Coronary artery (tissue), 2 donors: Measurements from ENCODE around the gene ZNF497.
A peak's percentile ranks its signal among the peaks of the same experiment; 100 is the strongest.

ENCODE experiments used
- DNase-seq: peaks from one replicate; pipeline ENCODE4 v3.0.0-alpha.2; 2017; ENCODE audit warnings: low spot score
- H3K27ac ChIP-seq, 2 donors: fragments of 200-600 bp; sonication (generic); one replicate each; pipeline ENCODE4 v1.5.1; 2016 to 2019
- H3K4me3 ChIP-seq: fragments of 200-600 bp; sonication (generic); 2 replicates; pipeline ENCODE4 v1.5.1; 2016; ENCODE audit warnings: mild to moderate bottlenecking, moderate library complexity
- TF ChIP-seq, protein P1 (sequence below): fragments of 200-600 bp; sonication (generic); IDR thresholded peaks from one replicate; pipeline ENCODE4 v1.5.1; 2019; ENCODE audit warnings: antibody characterized with exemption

Gene ZNF497

DNA sequence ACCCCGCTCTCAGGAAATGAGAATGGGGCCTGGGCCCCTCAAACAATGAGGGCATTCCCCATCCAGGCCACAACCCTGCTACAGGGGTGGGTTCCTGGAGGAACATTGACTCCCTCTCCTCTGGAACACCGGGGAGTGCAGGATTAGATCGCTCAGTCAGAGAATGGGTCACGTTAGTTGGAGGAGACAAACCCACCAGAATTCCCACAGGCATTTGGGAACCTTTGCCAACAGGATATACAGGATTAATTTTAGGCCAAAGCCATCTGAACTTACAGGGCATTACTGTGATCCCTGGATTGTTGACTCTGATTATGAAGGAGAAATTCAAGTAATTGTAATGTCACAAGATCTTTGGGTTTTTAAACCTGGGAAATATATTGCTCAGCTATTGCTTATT is 54.8 kb downstream of the ZNF497 start:
- TF ChIP-seq, protein P1, sequence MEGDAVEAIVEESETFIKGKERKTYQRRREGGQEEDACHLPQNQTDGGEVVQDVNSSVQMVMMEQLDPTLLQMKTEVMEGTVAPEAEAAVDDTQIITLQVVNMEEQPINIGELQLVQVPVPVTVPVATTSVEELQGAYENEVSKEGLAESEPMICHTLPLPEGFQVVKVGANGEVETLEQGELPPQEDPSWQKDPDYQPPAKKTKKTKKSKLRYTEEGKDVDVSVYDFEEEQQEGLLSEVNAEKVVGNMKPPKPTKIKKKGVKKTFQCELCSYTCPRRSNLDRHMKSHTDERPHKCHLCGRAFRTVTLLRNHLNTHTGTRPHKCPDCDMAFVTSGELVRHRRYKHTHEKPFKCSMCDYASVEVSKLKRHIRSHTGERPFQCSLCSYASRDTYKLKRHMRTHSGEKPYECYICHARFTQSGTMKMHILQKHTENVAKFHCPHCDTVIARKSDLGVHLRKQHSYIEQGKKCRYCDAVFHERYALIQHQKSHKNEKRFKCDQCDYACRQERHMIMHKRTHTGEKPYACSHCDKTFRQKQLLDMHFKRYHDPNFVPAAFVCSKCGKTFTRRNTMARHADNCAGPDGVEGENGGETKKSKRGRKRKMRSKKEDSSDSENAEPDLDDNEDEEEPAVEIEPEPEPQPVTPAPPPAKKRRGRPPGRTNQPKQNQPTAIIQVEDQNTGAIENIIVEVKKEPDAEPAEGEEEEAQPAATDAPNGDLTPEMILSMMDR: no peak
- Histone ChIP-seq H3K27ac (no peak overlapping the region), H3K4me3 (no peak overlapping the region)
- DNase-seq: no peak

DNA sequence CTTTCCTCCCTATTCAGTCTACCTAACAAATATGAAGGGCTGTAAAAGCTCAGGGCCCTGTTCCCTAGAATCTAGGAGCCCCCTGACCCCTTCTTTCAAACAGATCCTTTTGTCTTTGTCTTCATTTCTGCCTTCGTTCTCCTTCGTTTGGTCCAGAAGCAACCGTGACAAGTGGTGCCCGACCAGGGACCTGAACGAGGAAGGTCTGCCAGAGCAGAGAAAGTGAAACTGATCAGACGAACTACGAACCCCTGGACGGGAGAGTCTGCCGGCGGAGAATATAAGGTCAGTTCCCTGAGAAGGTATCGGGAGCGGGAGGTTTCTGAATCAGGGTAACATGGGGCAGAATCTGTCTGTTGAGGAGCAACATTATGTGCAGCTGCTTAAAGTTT is 56.6 kb downstream of the ZNF497 start:
- Histone ChIP-seq H3K4me3 (peak overlapping the region; percentile 98), H3K27ac (peak overlapping the region; percentile 83 to 95)
- TF ChIP-seq, protein P1: no peak
- DNase-seq: no peak

DNA sequence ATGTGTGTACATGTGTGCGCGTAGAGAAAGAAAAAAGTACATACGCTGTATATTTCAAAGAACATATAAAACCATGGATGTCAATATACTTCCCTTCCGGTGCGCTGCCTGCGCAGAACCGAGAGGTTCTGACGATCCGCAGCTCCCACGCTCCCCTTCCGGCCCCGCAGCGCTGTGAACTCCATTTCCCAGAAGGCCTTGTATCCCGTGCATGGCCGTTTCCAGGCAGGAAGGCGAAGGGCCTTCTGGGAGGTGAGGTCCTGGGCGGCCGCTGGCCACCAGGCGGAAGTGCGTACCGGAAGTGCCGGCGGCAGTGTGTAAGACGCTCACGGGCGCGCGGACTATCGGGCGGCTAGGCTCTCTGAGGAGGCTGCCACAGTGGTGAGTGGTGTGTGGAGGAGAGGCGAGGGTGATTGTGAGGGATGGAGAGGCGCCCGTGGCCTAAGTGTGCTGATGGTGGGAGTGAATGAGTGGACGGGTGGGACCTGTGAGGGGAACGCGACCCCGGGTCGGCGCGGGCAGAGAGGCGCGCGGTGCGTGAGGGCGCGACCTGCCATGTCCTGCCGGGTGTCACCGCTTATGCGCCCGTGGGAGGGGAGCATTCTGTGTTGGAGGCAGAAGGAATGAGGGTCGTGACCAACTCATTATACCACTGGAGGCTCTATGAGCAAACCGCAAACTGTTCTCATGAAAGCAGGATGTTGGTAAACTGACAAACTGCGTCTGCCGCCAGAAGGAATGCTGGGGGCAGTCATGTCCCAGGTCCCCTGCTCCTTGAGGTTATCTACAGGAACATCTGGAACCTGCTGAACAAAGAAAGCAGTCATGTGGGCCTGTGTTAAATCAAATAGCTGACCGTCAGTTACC is 57.3 kb downstream of the ZNF497 start, which contains the start of gene ERVK3-1:
Gene ERVK3-1 (plus strand): TSS at position 313 of the 867 bp plus-strand sequence. CDS start 6,792 bp downstream, outside the sequence.
- Histone ChIP-seq H3K4me3 (peak within 1 kb of the TSS; percentile 98), H3K27ac (peak within 1 kb of the TSS; percentile 83 to 95)
- TF ChIP-seq, protein P1: no peak
- DNase-seq: peak; percentile 98

DNA sequence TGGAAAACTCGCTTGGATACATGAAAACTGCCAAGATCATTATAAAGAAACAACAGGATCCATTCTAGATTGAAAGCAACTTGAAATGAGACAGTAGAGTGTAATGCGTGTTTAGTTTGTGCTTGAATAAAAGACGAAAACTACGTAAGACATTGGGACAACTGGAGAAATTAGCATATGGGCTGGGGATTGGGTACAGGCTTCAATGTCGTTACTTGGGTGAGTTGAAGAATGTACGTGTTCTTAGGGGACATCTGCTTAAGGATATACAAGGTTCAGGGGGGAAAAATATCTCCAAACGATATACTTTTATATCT is 57.8 kb downstream of the ZNF497 start:
- Histone ChIP-seq H3K4me3 (peak overlapping the region; percentile 98), H3K27ac (peak overlapping the region; percentile 83 to 95)
- DNase-seq: no peak
- TF ChIP-seq, protein P1: no peak
